HG03571 (cell line): ENCODE results near the gene ADAM12.
"Not testable (repeated sequence)": the region's sequence is repeated elsewhere in the genome, so short reads cannot be mapped to it uniquely, and the experiment has no call there.

Experiments used
- ATAC-seq: cut with Tn5 transposase; IDR thresholded peaks from one replicate; pipeline ENCODE4 v1.9.1; 2021; ENCODE audit not compliant: unreplicated experiment

Gene ADAM12

DNA sequence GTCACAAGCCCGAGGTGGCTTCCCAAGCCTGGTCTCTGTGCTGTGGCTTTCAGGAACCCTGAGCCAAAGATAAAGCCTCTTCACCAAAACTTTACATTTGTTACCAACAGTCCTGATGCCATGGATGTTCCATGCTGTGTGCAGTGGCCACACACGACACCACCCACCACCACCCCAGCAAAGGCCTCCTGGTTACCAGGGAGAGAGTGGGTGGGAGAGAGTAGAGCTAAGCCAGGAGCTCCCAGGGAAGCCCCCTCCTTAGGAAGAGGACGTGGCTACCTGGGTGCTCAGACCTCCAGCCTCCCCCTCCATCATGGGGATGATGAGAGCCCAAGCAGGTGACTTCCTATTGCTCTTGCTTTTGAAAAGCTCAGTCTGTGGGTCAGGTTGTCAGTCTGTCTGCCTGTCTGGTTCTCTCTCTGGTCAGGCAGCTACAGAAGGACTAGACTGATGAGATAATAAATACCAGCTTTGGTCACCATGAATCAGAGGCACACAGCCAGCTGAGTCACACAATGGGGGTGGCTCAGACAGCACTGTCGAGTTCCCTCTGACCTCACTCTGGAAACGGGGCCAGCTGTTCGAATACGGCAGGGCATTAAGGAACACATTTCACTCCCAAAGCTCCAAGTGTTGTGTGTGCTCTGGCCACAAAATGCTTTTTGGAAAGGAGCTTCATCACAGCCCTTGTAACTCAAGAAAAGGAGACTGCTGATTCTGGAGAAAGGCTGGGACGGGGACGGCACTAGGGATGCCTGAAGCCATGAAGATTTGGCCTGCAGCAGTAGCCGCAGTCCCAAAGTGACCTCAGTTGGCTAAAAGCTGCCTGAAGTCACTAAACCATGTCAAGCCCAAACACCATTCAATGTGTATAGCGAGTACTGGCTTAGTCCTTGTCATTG, 325.9 kb downstream of the ADAM12 start:
- no peak for ATAC-seq

DNA sequence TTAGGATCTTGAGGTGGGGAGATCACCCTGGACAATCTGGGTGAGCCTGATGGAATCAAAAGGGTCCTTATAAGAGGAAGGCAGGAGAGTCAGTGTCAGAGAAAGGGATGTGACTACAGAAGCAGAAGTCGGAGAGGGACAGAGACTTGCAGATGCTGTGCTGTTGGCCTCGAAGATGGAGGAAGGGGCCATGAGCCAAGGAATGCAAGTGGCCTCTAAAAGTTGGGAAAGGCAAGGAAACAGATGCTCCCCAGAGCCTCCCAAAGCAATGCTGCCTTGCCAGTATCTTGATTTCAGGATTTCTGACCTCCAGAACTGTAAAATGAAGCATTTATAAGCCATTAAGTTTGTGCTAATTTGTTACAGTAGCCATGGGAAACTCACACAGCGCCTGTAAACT, 326.8 kb downstream of the ADAM12 start:
- no peak for ATAC-seq

DNA sequence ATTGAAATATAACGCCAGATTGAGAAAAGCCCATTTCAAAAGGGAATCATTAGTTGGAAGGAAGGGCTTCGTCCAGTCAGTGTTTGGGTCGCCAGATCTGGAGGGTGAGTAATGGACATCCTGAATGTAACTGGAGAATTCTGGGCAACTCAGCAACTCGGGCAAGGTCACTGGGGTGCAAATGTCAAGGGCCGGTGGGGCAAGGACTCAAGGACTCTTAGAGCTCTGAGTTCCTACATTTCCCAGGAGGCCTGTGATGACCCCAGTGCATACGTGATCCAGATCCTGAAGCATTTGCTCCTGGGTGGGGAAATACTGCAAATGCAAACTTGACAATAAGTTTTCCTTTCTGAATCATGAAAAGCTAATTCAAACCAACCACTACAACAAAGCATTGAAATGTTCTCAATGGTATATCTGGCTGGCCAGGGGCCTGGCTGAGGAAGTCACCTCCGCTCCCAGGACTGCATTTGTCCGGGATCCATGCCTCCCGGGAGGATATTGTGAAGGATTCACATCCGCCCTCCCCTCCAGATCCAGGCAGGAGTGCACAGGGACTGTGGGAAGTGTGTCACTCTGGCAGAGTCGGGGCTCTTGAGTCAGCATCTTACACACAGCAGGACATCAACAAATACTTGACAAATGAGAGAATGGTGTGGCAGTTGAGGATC, 327.9 kb downstream of the ADAM12 start:
- no peak for ATAC-seq

DNA sequence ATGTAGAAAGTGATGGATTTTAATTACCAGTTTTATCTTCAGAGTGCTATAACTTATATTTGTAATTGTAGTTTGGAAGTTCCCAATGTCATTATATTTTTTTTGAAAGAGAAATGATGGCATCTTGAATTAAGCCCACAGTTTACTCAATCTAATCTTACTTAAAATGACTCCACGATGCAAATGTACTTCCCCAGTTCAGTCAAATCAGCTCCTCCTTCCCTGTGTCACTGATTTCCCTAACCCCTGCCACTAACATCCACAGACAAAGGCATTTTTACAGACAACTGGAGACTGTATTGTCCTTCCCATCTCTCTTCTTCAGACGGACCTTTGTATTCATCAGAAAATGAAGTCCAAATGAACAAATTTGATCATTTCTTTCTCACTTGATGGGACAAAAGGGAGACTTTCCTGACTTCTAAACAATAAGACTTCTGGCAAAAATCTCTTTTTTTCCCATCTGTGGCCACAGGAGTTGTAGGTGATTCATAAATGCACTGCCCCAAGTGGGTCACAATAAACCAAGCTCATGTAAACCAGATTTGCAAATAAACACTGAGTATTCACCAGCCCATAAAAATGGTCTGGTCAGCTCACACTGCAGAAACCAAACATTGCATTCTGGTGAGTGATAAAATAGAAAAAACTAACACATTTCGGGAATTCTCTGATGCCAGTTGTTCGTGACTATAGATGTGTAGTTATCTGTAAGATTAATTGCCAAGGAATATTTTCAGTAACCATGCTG, 329.0 kb downstream of the ADAM12 start:
- no peak for ATAC-seq

DNA sequence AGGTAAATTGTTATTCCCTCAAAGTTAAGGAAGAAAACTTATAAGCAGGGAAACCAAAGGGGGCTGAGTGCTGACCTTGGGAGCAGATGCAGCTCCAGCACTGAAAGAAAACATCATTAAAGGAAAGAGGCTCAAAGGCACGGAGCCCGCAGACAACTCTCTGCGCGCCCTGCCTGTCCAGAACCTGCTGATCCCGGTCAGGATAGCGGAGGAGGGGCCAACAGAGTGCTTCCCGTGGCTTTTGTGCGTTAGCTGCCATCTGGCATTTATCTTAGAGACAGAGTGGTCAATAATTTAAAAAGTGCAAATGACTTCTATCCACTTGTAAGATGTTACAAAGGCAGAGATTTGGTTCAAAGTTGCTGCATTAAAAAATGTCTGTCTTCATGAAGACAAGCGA, 329.8 kb downstream of the ADAM12 start:
- no peak for ATAC-seq

DNA sequence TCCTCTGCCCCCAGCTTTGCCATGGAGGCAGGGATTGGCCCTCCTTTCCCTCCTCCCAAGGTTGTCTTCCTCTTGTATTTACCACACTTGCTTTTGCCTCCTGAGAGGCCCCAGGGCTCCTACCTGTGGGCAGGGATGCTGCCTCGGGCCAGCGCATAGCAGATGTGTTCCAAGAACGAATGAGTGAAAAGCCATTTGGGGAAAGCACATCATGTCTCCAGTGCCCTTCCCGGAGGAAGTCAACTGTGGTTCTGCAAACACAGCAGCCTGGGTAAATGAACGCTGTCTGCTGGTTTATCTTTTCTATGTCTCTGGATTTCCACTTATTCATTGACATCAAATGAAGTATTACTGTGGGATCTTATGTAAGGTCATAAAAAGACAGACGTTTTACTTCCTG, 330.2 kb downstream of the ADAM12 start:
- no peak for ATAC-seq

DNA sequence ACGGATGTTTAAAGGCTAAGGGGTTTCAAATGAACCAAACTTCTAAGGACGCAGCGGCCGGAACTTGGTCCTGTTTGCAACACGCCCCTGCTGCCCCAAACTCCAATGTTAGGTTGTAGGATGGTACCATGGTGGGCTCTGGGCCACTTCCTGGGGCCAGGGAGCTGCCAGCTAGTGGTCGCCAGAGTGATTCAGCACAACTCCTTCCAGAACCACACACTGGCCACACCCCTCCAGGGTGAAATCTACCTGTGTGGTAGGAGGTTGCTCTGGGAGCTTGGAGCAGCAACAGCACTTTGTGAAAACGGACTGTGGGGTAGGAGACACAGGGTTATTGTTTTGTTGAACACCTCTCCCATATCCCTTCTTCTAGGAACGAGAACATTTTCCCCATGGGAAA, 330.8 kb downstream of the ADAM12 start:
- no peak for ATAC-seq

DNA sequence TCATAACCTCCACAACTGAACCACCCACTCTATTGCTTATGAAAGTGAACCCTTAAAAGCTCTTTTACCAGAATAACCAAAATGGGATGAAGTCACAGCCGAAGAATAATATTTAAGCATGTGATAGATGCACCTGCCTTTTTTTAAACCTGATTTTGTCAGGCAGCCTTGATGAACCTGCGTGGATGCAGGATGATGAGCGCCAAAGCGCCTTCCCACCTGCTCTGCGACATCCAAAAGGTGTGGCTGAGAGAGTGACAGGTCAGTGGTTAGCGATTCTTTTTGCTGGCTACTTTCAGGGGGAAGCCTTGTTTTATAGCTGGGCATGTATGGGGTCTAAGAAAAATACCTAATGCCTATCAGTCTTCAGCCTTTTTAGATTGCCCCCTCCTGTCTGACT, 334.1 kb downstream of the ADAM12 start:
- no peak for ATAC-seq

DNA sequence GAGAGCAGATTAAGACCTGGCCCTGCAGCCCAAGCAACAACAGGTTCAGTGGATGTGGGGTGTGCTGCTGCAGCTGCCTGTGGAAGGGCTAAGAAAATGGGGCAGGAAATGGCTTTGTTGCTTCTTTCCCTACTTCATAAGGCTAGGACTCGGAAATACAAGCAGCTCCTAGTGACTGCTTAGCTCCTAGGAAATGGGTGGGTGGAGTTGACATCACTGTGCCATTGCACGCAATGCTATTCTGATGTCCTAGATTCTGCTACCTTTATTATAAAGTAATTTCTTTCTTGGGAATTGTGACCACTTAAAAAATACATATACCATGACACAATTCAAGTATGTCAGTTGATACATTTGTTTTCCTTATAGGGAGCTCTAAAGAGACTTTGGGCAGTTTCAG, 336.1 kb downstream of the ADAM12 start:
- no peak for ATAC-seq

DNA sequence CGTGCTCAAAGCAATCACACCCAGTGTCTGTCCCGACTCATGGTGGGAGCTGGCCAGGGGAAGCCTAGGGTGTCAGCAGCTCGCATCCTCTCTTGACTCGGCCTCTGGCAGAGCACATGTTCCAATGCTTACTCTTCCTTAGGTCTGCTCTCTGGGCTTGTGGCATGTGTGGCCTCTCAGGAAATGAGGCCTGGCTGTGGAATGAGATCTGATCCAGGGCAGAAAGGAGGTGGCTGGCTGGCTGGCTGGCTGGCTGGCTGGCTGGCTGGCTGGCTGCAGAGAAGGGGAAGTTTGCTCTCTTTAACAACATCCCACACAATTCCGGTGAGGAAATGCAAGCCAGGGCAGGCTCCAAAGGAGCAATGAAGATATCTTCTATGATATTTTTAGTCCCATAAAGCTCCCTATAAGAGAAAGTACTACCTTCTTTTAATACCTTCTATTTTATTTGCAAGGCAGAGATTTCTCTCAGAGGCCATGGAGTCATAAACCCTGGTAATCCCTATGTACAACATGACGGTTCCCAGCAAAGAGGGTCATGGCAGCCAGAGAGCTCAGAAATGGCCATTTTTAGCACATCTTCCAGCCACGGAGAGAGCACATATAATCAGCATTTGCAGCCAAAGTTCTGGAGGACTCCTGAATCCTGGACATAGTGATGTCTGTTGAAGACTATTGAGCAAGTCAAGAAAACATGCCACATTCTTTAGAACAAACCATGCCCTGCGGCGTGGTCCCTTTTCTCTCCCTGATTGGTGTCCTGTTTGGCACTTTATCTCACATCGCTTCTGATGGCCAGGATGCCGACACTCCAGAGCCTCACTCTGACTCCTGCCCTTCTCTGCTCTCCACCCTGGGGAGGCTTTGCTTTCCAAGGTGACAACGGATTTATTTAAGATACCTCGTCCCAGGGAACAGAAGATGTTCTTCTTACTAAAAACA, 338.2 kb downstream of the ADAM12 start:
- ATAC-seq: no peak

DNA sequence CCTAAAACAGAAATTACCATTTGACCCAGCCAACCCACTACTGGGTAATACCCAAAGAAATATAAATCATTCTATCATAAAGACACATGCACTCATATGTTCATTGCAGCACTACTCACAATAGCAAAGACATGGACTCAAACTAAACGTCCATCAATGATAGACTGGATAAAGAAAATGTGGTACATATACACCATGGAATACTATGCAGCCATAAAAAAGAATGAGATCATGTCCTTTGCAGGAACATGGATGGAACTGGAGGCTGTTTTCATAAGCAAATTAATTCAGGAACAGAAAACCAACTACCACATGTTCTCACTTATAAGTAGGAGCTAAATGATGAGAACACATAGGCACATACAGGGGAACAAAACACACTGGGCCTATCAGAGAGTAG, 340.5 kb downstream of the ADAM12 start:
- ATAC-seq: not testable (repeated sequence)

DNA sequence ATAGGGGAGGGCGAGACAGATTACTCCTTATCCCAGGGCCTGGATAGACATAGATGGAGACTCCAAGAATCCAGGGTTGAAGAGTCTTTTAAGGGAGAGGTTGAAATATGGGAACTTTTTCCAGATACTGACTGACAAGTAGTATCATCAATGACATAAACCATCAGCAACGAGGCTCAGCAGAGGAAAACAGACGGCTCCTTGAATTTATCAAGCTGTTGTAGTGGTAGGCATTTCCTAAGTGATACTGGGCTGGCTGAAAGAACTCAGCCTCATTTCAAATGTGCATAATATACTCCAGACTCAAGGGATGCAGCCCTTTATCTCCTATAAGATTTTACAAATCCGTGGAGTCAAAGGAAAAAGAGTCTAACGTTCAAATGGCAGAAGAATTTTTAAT, 341.4 kb downstream of the ADAM12 start:
- no peak for ATAC-seq

DNA sequence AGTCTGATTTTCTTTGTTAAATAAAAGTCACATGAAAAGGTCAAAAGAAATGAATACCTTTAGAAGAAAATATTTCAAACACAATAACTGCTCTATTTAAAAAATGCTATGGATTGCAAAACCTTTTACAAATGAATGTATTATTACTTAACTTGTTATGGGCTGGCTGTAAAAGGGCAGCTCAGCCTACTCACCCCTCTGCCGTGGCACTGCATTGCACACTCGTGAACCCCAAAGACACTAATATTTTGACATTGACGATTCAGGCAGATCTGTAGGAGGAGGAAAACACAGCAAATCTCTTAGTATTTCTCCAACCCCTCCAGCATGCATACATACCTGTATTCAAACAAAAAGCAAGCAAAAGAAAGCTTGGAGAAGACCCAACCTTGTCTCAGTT, 342.4 kb downstream of the ADAM12 start:
- no peak for ATAC-seq

DNA sequence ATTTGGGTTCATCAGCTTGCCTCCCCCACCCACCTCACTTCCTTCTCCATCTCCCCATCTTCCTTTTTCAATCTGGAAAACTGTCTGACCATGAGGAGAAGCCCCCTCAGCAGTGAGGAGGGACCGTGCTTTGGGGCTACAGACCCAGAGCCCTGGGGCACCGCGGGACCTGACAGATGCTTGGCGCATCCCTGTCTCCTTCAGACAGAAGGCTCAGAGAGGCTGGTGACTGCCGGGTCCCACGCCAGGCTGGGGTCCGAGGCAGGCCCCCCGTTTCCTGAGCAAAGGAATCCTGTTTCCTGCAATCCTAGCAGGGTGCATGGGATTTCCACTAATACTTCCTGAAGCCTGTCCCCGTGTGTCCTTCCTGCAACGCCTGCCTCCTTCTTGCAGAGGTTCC, 344.9 kb downstream of the ADAM12 start:
- no peak for ATAC-seq

DNA sequence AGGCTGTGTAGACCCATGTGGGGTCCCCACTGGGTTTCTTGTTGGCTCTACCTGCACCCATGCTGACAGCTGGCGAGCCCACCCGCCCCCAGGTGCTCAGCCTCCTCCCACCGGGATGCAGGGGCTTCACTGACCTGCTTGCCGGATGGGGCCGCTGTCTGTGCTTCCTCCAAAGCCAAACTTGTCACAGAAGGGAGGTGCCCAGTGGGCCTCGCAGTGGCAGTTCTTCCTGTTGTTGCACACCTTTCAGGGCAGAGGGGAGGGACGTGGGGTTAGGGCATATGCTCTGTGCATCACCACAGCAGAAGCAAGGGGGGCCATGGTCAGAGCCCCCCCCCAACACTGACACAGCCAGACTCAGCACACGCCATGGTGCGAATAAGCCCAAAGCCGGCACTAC, 345.4 kb downstream of the ADAM12 start:
- ATAC-seq: no peak

DNA sequence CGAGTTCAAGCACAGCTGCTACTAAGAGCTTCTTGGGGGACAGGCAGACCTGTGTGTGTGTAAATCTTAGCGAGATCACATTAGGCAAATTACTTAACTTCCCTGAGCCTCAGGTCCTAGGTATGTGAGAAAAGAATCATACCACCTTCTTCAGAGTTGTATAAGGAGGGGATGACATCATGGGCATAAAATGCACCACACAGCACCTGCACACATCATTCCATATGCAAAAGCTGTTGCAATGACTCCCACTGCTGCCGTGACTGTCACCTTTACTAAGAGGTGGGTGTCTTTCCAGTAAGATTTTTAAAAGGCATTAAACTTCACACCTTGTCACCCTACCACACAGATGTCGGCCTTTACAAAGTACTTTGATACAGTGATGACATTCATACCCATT, 345.9 kb downstream of the ADAM12 start:
- ATAC-seq: no peak

DNA sequence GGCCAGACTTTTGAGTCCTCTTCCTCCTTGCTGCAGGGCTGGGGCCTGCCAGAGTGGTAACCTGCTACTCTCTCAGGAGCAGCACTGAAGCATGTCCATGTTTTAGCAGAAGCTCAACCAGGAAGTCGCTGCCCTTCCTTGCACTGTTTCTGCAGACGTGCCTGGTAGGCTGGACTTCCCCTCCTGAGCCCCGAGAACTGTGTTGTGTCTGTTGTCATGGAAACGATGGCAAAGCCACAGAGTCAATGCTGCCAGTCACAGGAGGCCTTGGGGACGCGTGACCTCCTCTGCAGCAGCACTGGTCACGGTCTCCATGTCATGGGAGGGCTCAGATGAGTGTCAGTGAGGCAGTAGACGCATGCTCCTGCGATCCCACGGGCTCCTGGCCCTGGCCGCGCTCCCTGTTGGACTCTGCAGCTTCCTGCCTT, 346.5 kb downstream of the ADAM12 start:
- ATAC-seq: peak; percentile 99

DNA sequence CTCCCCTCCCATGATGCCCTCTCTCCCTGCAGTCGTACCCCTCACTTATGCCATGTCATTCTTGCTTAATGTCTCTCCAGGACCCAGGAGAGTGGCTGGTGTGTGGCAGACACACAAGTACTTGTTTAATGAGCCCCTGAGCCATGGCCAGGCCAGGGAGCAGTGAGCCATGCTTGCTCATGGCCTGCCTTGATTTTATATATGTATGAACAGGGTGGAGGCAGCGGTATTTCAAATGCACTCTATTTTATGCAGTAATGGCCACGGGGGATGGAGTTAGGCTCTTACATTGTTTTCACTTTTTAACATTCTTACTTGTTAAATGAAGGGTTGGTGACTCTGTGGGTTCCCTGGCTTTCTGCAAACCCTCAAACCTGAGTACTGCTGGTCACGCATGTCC, 347.2 kb downstream of the ADAM12 start:
- no peak for ATAC-seq

DNA sequence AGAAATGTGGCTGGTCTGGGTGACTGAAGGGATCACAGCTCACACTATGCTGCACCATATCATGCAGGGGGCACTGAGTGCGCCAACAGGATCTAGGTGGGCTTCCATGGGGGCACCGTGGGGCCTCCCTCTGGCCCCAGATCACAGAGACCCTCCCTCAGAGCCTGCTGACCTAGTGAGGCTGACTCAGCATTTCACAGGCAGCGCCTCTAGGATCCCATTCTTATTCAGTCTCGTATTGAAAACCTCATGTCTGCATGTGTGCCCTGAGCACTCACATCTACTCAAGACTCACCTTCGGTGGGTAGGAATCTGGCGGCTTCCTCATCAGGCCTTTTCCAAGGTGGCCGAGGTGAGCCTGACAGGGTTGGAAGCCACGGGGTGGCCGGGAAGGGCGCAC, 350.3 kb downstream of the ADAM12 start:
- ATAC-seq: no peak

DNA sequence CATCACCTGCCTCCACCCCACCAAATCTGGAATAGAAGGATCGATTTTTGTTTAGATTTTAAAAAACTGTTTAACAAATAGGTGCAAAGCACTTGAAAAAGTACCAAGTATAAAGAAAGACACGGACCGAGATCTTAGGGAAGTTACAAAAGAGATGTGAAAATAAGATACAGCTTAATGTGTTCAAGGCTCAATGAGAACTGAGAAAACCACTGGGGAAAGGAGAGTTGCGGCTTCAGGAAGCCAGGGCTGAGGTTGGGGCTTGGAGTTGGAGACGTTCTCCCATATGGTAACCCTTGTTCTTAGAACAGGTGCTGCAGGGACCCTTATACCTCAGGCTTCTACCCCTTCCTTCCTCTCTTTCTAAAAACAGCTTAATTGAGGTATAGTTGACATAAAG, 351.8 kb downstream of the ADAM12 start:
- no peak for ATAC-seq

DNA sequence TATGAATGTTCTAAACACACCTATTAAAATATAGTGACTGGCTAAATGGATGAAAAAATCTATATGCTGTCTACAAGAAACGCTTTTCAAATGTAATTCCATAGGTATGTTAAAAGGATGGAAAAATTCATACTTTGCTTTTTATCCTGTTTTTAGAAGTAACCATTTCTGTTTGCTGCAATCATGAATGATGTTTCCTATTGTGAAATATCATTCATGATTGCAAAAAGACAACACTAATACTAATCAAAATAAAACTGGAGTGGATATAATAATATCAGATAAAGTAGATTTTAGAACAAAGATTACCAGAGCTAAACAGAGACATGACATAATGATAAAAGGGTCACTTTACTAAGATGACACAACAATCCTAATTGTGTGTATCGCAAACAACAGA, 353.7 kb downstream of the ADAM12 start:
- ATAC-seq: no peak
